Ectodermal cell (in vitro differentiated cells): ENCODE results near the gene CRIP1. TPM values are rescaled to one million over a fixed set of nuclear protein-coding genes. Genes with fewer than 3 reads are reported as not detected.

Source experiments
- H3K27ac ChIP-seq: 2 replicates; pipeline ENCODE4 v1.7.0; 2013; ENCODE audit warnings: mild to moderate bottlenecking, low read depth, low read length; ENCODE audit not compliant: insufficient read depth, poor library complexity, severe bottlenecking
- H3K27me3 ChIP-seq: 2 replicates; pipeline ENCODE4 v1.7.0; 2013; ENCODE audit warnings: mild to moderate bottlenecking, low read length; ENCODE audit not compliant: insufficient read depth, control insufficient read depth, poor library complexity, severe bottlenecking
- H3K36me3 ChIP-seq: one replicate; pipeline ENCODE4 v1.7.0; 2013; ENCODE audit warnings: low read length; ENCODE audit not compliant: control insufficient read depth, insufficient read depth
- H3K4me1 ChIP-seq: one replicate; pipeline ENCODE4 v1.7.0; 2013; ENCODE audit warnings: low read length; ENCODE audit not compliant: control insufficient read depth, insufficient read depth
- H3K4me3 ChIP-seq: 2 replicates; pipeline ENCODE4 v1.7.0; 2013; ENCODE audit warnings: low read depth, low read length, control low read depth; ENCODE audit not compliant: insufficient read depth
- H3K9me3 ChIP-seq: 2 replicates; pipeline ENCODE4 v1.7.0; 2013; ENCODE audit warnings: mild to moderate bottlenecking, low read length, moderate library complexity; ENCODE audit not compliant: control insufficient read depth
- WGBS, 2 experiments: methylation state at CpG; one replicate each; pipeline ENCODE4 v1.1.7; 2013; ENCODE audit warnings: missing lambda C conversion rate in 2 of 2; 5-methylcytosine and 5-hydroxymethylcytosine counted together
- polyA plus RNA-seq, 4 experiments: library from polyadenylated mRNA; stranded (reverse); fragments of 50-300 nt; gene quantifications; one replicate each; pipeline ENCODE4 v1.2.3, GENCODE V29; 2013

Gene CRIP1
- 46.7 TPM for polyA plus RNA-seq (2013, experiment 1 of 4)
- polyA plus RNA-seq (2013, experiment 2 of 4) = 41.5 TPM
- polyA plus RNA-seq (2013, experiment 3 of 4) = 52.7 TPM
- 54.8 TPM for polyA plus RNA-seq (2013, experiment 4 of 4)

GRCh38 chr14:105486163-105486973, at the start of gene CRIP1:
TSS of gene CRIP1 (plus strand) at chr14:105486886. CDS start at chr14:105487260, 374 bp downstream.
- Histone ChIP-seq H3K27me3 (peaks cover 52% of the 10 kb centered on the region), H3K4me3 (peak within 1 kb of the TSS; percentile 52), H3K27ac (no peak within 1 kb of the TSS), H3K9me3 (no peaks in the 10 kb centered on the region), H3K4me1 (peaks cover 57% of the 10 kb centered on the region), H3K36me3 (no peaks in the 10 kb centered on the region)
- 8 to 9% methylated on average over 56 of the region's 56 CpGs for WGBS, 2 experiments

GRCh38 chr14:105436891-105437722, 49.6 kb upstream of the CRIP1 start:
- Histone ChIP-seq H3K4me1 (peaks cover 7% of the 10 kb centered on the region), H3K36me3 (no peaks in the 10 kb centered on the region), H3K27ac (no peak overlapping the region), H3K9me3 (no peaks in the 10 kb centered on the region), H3K4me3 (no peak overlapping the region), H3K27me3 (no peaks in the 10 kb centered on the region)
- 92 to 94% methylated on average over 31 of the region's 31 CpGs for WGBS, 2 experiments

GRCh38 chr14:105437723-105438500, 48.8 kb upstream of the CRIP1 start:
- Histone ChIP-seq H3K4me3 (no peak overlapping the region), H3K9me3 (no peaks in the 10 kb centered on the region), H3K36me3 (peaks cover 1% of the 10 kb centered on the region), H3K27me3 (no peaks in the 10 kb centered on the region), H3K27ac (no peak overlapping the region), H3K4me1 (peaks cover 5% of the 10 kb centered on the region)
- 95 to 96% methylated on average over 18 of the region's 18 CpGs for WGBS, 2 experiments

GRCh38 chr14:105439179-105439578, 47.5 kb upstream of the CRIP1 start:
- no peak overlapping the region for H3K4me3 ChIP-seq
- WGBS, 2 experiments = 94 to 95% methylated on average over 11 of the region's 11 CpGs
- H3K36me3 ChIP-seq = peaks cover 3% of the 10 kb centered on the region
- no peak overlapping the region for H3K27ac ChIP-seq
- no peaks in the 10 kb centered on the region for H3K4me1 ChIP-seq
- H3K9me3 ChIP-seq = no peaks in the 10 kb centered on the region
- H3K27me3 ChIP-seq = no peaks in the 10 kb centered on the region

GRCh38 chr14:105439710-105440553, 46.8 kb upstream of the CRIP1 start:
- H3K36me3 ChIP-seq = peaks cover 3% of the 10 kb centered on the region
- no peak overlapping the region for H3K4me3 ChIP-seq
- WGBS, 2 experiments = 92 to 94% methylated on average over 33 of the region's 33 CpGs

GRCh38 chr14:105440554-105440900, 46.2 kb upstream of the CRIP1 start:
- 96 to 97% methylated on average over 15 of the region's 15 CpGs for WGBS, 2 experiments
- Histone ChIP-seq H3K4me3 (no peak overlapping the region), H3K27ac (no peak overlapping the region), H3K9me3 (no peaks in the 10 kb centered on the region), H3K27me3 (no peaks in the 10 kb centered on the region), H3K36me3 (peaks cover 3% of the 10 kb centered on the region), H3K4me1 (no peaks in the 10 kb centered on the region)

More at GRCh38 chr14:105439710-105440553, 46.8 kb upstream of the CRIP1 start:
- Histone ChIP-seq H3K27ac (no peak overlapping the region), H3K27me3 (no peaks in the 10 kb centered on the region), H3K4me1 (no peaks in the 10 kb centered on the region), H3K9me3 (no peaks in the 10 kb centered on the region)

- 95 to 98% methylated on average over 9 of the region's 9 CpGs for WGBS, 2 experiments
- Histone ChIP-seq H3K27ac (no peak overlapping the region), H3K9me3 (no peaks in the 10 kb centered on the region), H3K4me3 (no peak overlapping the region), H3K36me3 (peaks cover 3% of the 10 kb centered on the region), H3K27me3 (no peaks in the 10 kb centered on the region), H3K4me1 (no peaks in the 10 kb centered on the region)
Observed at GRCh38 chr14:105440992-105441391, 45.7 kb upstream of the CRIP1 start.

GRCh38 chr14:105442125-105442524, 44.6 kb upstream of the CRIP1 start:
- no peak overlapping the region for H3K27ac ChIP-seq
- no peaks in the 10 kb centered on the region for H3K4me1 ChIP-seq
- H3K4me3 ChIP-seq = no peak overlapping the region
- WGBS, 2 experiments = 83 to 84% methylated on average over 17 of the region's 17 CpGs
- H3K36me3 ChIP-seq = peaks cover 3% of the 10 kb centered on the region
- no peaks in the 10 kb centered on the region for H3K27me3 ChIP-seq
- no peaks in the 10 kb centered on the region for H3K9me3 ChIP-seq

- Histone ChIP-seq H3K4me3 (no peak overlapping the region), H3K27me3 (no peaks in the 10 kb centered on the region), H3K27ac (no peak overlapping the region), H3K9me3 (no peaks in the 10 kb centered on the region), H3K36me3 (peaks cover 3% of the 10 kb centered on the region), H3K4me1 (no peaks in the 10 kb centered on the region)
- WGBS, 2 experiments = 85 to 89% methylated on average over 12 of the region's 12 CpGs
Observed at GRCh38 chr14:105442834-105443233, 43.9 kb upstream of the CRIP1 start.
